ENCODE data around the gene HNRNPL.
"Not testable (repeated sequence)": the region's sequence is repeated elsewhere in the genome, so short reads cannot be mapped to it uniquely, and the experiment has no call there.

Gene HNRNPL

GRCh38 chr19:38891771-38892170, 42.0 kb upstream of the HNRNPL start:
- no peak overlapping the region for H3K4me3 ChIP-seq (ENCODE audit: severe bottlenecking)
- no peak for TF ChIP-seq CTCF (IDR thresholded peaks at IDR 0.05; ENCODE audit: poor library complexity, severe bottlenecking)
- DNase-seq (ENCODE audit: low spot score): no peak
- H3K9me3 ChIP-seq (ENCODE audit: severe bottlenecking): no peaks in the 10 kb centered on the region
- no peak for ATAC-seq (ENCODE audit: low read depth)
- H3K27ac ChIP-seq (ENCODE audit: poor library complexity, severe bottlenecking): no peak overlapping the region
- H3K36me3 ChIP-seq (ENCODE audit: low read depth): no peaks in the 10 kb centered on the region
- no peaks in the 10 kb centered on the region for H3K27me3 ChIP-seq (ENCODE audit: insufficient read depth, poor library complexity, severe bottlenecking)
- no peaks in the 10 kb centered on the region for H3K4me1 ChIP-seq (ENCODE audit: insufficient read depth, poor library complexity, severe bottlenecking)

- TF ChIP-seq CTCF (IDR thresholded peaks at IDR 0.05; ENCODE audit: poor library complexity, severe bottlenecking): no peak
- Histone ChIP-seq H3K36me3 (ENCODE audit: low read depth) (no peaks in the 10 kb centered on the region), H3K4me3 (ENCODE audit: severe bottlenecking) (no peak overlapping the region), H3K9me3 (ENCODE audit: severe bottlenecking) (no peaks in the 10 kb centered on the region), H3K4me1 (ENCODE audit: insufficient read depth, poor library complexity, severe bottlenecking) (no peaks in the 10 kb centered on the region), H3K27me3 (ENCODE audit: insufficient read depth, poor library complexity, severe bottlenecking) (no peaks in the 10 kb centered on the region), H3K27ac (ENCODE audit: poor library complexity, severe bottlenecking) (no peak overlapping the region)
- ATAC-seq (ENCODE audit: low read depth) (no peak), DNase-seq (ENCODE audit: low spot score) (no peak)
Observed at GRCh38 chr19:38890686-38891085, 40.9 kb upstream of the HNRNPL start.

GRCh38 chr19:38889803-38890202, 40.0 kb upstream of the HNRNPL start:
- no peak for DNase-seq (ENCODE audit: low spot score)
- Histone ChIP-seq H3K4me3 (ENCODE audit: severe bottlenecking) (no peak overlapping the region), H3K36me3 (ENCODE audit: low read depth) (no peaks in the 10 kb centered on the region), H3K27me3 (ENCODE audit: insufficient read depth, poor library complexity, severe bottlenecking) (no peaks in the 10 kb centered on the region), H3K27ac (ENCODE audit: poor library complexity, severe bottlenecking) (no peak overlapping the region), H3K9me3 (ENCODE audit: severe bottlenecking) (no peaks in the 10 kb centered on the region), H3K4me1 (ENCODE audit: insufficient read depth, poor library complexity, severe bottlenecking) (no peaks in the 10 kb centered on the region)
- no peak for ATAC-seq (ENCODE audit: low read depth)
- TF ChIP-seq CTCF (IDR thresholded peaks at IDR 0.05; ENCODE audit: poor library complexity, severe bottlenecking): no peak

GRCh38 chr19:38888876-38889275, 39.1 kb upstream of the HNRNPL start:
- DNase-seq (ENCODE audit: low spot score) (no peak), ATAC-seq (ENCODE audit: low read depth) (no peak)
- TF ChIP-seq CTCF (IDR thresholded peaks at IDR 0.05; ENCODE audit: poor library complexity, severe bottlenecking): no peak
- H3K27ac ChIP-seq (ENCODE audit: poor library complexity, severe bottlenecking): no peak overlapping the region
- no peaks in the 10 kb centered on the region for H3K9me3 ChIP-seq (ENCODE audit: severe bottlenecking)
- no peaks in the 10 kb centered on the region for H3K36me3 ChIP-seq (ENCODE audit: low read depth)
- H3K27me3 ChIP-seq (ENCODE audit: insufficient read depth, poor library complexity, severe bottlenecking): no peaks in the 10 kb centered on the region
- H3K4me1 ChIP-seq (ENCODE audit: insufficient read depth, poor library complexity, severe bottlenecking): no peaks in the 10 kb centered on the region
- H3K4me3 ChIP-seq (ENCODE audit: severe bottlenecking): no peak overlapping the region

GRCh38 chr19:38884691-38885090, 34.9 kb upstream of the HNRNPL start:
- DNase-seq (ENCODE audit: low spot score); H3K27ac ChIP-seq (ENCODE audit: poor library complexity, severe bottlenecking); H3K36me3 ChIP-seq (ENCODE audit: low read depth): not testable (repeated sequence)

More at GRCh38 chr19:38884691-38885090, 34.9 kb upstream of the HNRNPL start:
- not testable (repeated sequence) for H3K4me1 ChIP-seq (ENCODE audit: insufficient read depth, poor library complexity, severe bottlenecking); ATAC-seq (ENCODE audit: low read depth); H3K9me3 ChIP-seq (ENCODE audit: severe bottlenecking); H3K4me3 ChIP-seq (ENCODE audit: severe bottlenecking); H3K27me3 ChIP-seq (ENCODE audit: insufficient read depth, poor library complexity, severe bottlenecking)
